ENCODE measurements around the gene MORN1.

- TF ChIP-seq ZFP30 (CRISPR knock-in tag; IDR thresholded peaks at IDR 0.05) (no peak), PATZ1 (CRISPR knock-in tag; IDR thresholded peaks at IDR 0.05; ENCODE audit: borderline replicate concordance) (no peak), TSHZ2 (CRISPR knock-in tag; IDR thresholded peaks at IDR 0.05) (no peak), RARB (CRISPR knock-in tag; IDR thresholded peaks at IDR 0.05) (no peak), SNAI2 (CRISPR knock-in tag; IDR thresholded peaks at IDR 0.05) (no peak), ZNF565 (CRISPR knock-in tag; conservative IDR thresholded peaks at IDR 0.05; ENCODE audit: low read depth) (no peak), TCF4 (CRISPR knock-in tag; IDR thresholded peaks at IDR 0.05; ENCODE audit: borderline replicate concordance) (no peak), BACH2 (CRISPR knock-in tag; IDR thresholded peaks at IDR 0.05; ENCODE audit: borderline replicate concordance) (no peak), CSDC2 (CRISPR knock-in tag; IDR thresholded peaks at IDR 0.05) (no peak), PPARA (CRISPR knock-in tag; IDR thresholded peaks at IDR 0.05; ENCODE audit: borderline replicate concordance) (no peak), CREB5 (CRISPR knock-in tag; IDR thresholded peaks at IDR 0.05; ENCODE audit: low read depth) (no peak)
Measured at GRCh38 chr1:2417833-2418225, 26.5 kb upstream of the MORN1 start.
